HG02588 (cell line): ENCODE results near the gene VPS33A.
"Not testable (repeated sequence)": the region's sequence is repeated elsewhere in the genome, so short reads cannot be mapped to it uniquely, and the experiment has no call there.

Source experiments
- ATAC-seq: cut with Tn5 transposase; IDR thresholded peaks from one replicate; pipeline ENCODE4 v1.9.1; 2021; ENCODE audit warnings: mild to moderate bottlenecking, moderate library complexity; ENCODE audit not compliant: unreplicated experiment

Gene VPS33A

DNA sequence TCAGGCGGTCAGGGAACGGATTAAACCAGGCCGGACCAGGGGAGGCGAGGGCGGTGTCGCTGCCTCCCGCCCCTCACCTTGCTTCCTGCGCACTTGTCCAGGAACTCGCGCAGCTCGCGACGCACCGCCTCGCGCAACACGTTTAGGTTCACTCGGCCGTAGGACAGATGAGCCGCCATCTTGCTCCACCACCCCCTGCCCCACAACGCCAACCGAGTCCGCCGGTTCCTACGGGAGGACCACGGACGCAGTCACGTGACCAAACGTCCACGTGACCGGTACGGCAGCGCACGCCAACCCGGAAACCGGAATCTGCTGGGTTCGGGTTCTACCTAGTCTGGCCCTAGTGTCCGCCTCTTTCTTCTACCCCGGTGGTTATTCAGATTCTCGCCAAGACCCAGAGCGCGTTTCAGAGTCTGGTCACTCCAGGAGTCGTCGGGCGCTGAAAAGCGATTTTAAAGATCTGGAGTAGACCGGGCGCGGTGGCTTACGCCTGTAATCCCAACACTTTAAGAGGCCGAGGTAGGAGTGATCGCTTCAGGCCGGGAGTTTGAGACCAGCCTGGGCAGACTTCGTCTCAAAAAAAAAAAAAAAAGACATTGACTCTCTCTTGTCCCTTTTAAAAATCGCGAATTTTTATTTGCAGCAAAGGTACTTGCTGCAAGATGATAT is at the start of gene VPS33A:
Gene VPS33A (minus strand): TSS at position 265 of the 672 bp plus-strand sequence. CDS start 86 bp downstream, at position 179.
- ATAC-seq: peak; percentile 90

- ATAC-seq: no peak
Observed at GRCh38 chr12:122312926-122313325, 46.6 kb upstream of the VPS33A start.

GRCh38 chr12:122311696-122312095 is 45.4 kb upstream of the VPS33A start:
- no peak for ATAC-seq

DNA sequence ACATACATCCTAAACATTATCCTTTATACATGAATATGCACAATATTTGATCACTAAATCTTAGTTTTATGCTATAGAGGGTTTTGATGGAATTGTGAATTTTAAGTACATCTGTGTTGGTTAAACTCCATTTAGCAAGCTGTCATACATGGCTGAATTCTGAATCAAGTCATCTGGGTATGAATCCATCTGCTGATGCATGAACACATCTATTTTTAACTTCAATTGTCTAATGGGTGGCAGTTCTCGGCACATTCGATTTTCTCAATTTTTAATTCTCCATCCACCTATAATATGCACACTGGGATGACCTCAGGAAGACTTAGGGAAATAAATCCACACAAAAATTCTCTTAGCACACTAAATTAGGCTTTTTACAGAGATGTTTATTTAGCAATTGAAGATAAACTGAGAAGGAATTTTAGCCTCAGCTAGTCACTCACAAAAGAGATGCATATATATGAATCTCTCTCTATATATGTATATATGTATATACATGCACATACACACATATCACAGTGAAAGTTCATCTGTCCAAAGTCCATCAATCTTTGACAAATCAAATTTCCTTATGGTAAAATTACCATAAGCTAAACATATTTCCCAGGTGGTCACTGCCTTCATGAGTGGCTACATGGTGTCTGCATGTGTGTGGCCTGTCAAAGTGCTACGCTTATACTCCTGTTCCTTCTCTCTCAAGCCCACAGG is 44.5 kb upstream of the VPS33A start:
- no peak for ATAC-seq

DNA sequence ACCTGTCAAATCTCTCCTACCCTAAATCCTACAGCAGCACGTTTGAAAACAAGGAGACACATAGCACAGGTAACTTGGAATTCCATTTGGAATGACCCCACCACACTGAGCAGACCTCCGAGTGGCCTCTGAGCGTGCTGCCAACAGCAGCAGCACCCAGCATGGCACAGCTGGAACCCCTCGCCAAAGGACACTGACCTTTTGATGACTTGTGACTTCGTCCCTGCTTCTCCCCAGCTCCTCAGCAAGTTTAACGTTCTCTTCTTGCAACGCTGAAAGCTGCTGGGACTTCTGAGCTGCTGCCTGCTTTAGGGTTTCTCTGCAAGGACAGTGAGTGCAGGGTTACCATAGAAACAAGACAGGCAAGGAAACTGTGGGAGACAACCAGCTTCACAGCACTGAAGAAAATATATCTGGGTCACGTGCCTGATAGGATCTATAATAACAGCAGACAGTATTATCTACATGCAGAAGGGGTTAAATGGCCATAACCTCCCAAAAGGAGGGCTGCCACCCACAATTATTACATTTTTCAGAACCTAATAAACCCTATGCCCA is 43.3 kb upstream of the VPS33A start:
- ATAC-seq: no peak

GRCh38 chr12:122308811-122309210 is 42.5 kb upstream of the VPS33A start:
- ATAC-seq: no peak

DNA sequence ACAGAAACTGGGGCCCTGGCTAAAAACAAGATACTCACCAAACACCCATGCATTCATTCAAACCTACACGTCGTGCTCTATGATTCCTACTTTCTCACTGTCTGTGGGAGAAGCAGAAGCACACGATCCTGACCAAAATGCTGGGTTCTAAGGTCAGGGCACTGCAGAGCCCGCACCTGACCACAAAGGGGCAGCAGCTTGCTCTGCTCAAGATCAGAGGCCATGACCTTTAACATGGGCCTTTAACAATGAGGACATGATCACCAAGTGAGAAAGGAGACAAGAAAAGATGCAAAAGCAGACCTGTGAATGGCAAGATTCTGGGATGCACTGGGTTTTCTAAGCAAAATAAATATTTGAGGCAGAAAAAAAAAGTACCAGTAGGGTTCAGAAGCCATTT is 40.1 kb upstream of the VPS33A start:
- ATAC-seq: no peak

DNA sequence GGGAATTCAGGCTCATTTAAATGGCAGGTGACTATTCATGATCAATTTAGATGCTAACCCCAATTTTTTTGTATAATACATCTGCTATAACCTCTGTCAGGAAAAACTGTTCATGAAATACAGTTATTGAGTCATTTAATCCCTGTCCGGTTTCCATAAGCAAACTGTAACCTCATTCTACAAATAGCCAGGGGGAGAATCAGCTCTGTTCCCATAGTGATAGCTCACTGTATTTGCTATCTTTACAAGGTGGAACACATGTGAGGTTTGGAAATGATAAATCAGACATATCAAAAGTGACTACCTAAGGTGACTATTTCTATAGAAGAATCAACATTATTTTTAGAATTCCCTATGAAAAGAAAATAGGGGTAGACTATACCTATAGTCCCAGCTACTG is 38.6 kb upstream of the VPS33A start:
- no peak for ATAC-seq

GRCh38 chr12:122303068-122303467 is 36.8 kb upstream of the VPS33A start:
- ATAC-seq: no peak

GRCh38 chr12:122298071-122298748 is 31.9 kb upstream of the VPS33A start:
- ATAC-seq: no peak

DNA sequence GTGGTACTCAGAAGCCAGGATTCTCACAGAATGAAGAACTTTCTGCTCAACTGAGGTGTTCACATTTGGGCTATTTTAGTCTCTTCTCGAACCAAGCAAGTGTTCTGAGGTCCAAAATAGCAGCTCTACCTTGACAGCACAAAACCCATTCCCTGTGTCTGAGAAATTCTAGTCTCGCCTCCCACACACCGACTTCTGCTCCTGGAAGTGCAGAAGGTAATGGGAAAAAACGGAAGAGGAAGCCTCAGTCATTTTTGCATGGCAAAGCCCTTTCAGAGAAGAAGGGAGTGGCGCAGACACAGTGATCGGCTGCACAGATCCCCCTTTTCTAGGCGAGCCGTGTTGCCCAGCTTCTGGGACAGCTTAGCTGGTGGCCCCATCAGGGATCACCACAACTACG is 31.2 kb upstream of the VPS33A start:
- no peak for ATAC-seq

- ATAC-seq: no peak
Observed at GRCh38 chr12:122295877-122296276, 29.6 kb upstream of the VPS33A start.

DNA sequence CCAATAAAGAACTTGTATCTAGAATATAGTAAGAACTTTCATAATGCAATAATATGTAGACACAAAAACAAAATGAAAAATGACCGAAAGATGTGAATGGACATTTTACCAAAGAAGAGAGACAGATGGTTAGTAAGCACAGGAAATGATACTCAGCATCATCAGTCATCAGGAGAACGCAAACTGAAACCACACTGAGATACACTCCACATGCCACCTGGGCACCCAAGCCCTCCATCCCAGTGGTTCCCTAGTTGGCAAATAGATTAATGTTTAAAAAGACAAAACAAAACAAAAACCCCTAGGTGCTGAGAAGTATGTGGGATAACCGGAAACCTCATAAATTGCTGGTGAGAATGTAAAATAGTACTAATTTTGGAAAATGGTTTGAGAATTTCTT is 26.8 kb upstream of the VPS33A start:
- no peak for ATAC-seq

- ATAC-seq: no peak
Observed at GRCh38 chr12:122291431-122291830, 25.1 kb upstream of the VPS33A start.

DNA sequence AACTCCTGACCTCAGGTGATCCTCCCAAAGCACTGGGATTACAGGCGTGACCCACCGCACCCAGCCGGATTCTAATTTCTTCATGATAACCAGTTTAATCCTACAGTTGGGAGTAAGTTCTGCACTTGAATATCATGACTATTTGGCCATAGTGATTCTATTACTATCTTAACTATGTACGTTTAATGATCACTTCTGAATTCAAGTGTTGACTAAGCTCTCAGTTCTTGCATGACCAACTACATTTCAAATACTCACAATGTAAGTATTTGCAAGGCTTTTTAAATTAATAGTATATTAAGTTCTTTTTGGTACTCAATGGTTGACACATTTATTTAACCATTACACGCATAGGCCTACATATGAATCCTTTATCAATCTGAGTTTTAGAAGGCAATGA is 17.4 kb upstream of the VPS33A start:
- no peak for ATAC-seq

DNA sequence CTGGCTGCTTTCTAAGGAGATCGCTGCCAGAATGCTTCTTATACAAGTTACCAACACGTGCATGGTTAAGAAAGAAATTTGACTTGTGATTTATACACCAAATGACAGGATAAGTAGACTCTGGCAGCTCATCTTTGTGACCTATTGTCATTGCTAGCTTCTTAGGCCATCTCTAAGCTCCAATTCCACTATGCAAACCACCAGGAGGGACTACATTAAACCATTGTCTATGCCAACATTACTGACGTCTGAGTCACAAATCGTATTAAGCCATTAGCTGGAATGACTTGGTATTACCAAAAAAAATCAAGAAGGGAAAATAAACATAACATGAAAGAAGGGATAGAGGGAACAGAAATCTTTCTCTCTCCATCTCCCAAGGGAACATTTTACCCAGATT is 15.8 kb upstream of the VPS33A start:
- no peak for ATAC-seq

GRCh38 chr12:122276242-122276641 is 9.9 kb upstream of the VPS33A start:
- ATAC-seq: no peak

GRCh38 chr12:122275459-122275858 is 9.2 kb upstream of the VPS33A start:
- no peak for ATAC-seq

DNA sequence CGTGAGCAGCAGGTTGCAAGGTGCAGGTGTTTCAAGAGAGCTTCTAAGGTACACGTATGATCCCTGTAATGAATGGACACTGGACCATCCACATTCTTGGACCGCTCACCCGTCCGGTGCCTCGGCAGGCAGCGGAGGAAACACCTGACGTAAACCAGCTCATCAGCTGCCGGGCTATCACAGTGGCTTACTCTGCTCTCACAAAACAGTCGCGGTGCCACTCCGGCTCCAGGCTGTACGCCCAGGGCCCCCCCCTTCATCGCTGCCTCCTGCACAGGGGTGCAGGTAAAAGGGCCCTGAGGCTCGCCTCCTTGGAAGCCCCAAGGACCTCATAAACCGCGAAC is 436 bp downstream of the VPS33A start:
- ATAC-seq: peak; percentile 17

GRCh38 chr12:122265476-122265875 is 818 bp downstream of the VPS33A start:
- no peak for ATAC-seq

DNA sequence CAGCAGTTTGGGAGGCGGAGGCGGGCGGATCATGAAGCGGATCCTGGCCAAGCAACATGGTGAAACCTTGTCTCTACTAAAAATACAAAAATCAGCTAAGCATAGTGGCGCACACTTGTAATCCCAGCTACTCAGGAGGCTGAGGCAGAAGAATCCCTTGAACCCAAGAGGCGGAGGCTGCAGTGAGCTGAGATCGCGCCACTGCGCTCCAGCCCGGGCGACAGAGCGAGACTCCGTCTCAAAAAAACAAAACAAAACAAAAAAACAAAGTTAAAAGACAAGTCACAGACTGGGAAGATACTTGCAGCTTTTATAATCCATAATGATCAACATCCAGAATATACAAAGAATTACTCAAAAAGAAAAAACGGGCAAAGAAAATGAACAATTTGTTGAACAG is 5.6 kb downstream of the VPS33A start:
- ATAC-seq: not testable (repeated sequence)

DNA sequence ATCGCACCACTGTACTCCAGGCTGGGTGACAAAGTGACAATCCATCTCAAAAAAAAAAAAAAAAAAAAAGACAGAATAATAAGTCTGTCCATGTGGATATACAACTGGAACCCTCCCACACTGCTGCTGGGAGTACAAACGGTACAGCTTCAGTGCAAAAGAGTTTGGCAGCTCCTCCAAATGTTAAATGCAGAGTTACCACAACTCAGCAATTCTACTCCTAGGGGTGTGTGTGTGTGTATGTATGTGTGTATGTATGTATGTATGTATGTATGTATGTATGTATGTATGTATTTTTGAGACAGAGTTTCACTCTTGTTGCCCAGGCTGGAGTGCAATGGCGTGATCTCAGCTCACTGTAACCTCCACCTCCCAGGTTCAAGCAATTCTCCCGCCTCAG is 7.4 kb downstream of the VPS33A start:
- ATAC-seq: not testable (repeated sequence)
